Activated T-cell treated with anti-CD3 and anti-CD28 coated beads for 1 hour (primary cell): ENCODE results near the gene PRKAG2.
"Not testable (repeated sequence)": the region's sequence is repeated elsewhere in the genome, so short reads cannot be mapped to it uniquely, and the experiment has no call there.

ENCODE experiments used
- DNase-seq: peaks from one replicate; pipeline ENCODE4 v3.0.0-alpha.2; 2020; ENCODE audit warnings: low read depth

The PRKAG2 gene

GRCh38 chr7:151541709-151542499, 335.0 kb downstream of the PRKAG2 start:
- DNase-seq, result no peak

GRCh38 chr7:151540146-151540545, 336.8 kb downstream of the PRKAG2 start:
- no peak for DNase-seq

GRCh38 chr7:151539088-151539671, 337.7 kb downstream of the PRKAG2 start:
- no peak for DNase-seq

GRCh38 chr7:151537818-151538561, 338.9 kb downstream of the PRKAG2 start:
- DNase-seq, result no peak

- DNase-seq, result not testable (repeated sequence)
Observed at GRCh38 chr7:151536178-151536577, 340.7 kb downstream of the PRKAG2 start.

- no peak for DNase-seq
Observed at GRCh38 chr7:151529842-151530241, 347.1 kb downstream of the PRKAG2 start.

GRCh38 chr7:151524845-151525244, 352.1 kb downstream of the PRKAG2 start:
- DNase-seq, result no peak

GRCh38 chr7:151524331-151524730, 352.6 kb downstream of the PRKAG2 start:
- DNase-seq, result no peak

GRCh38 chr7:151520419-151521261, 356.3 kb downstream of the PRKAG2 start:
- peak; percentile 11 for DNase-seq

- peak; percentile 97 for DNase-seq
Observed at GRCh38 chr7:151519765-151520418, 357.0 kb downstream of the PRKAG2 start, which contains the start of gene RHEB. RHEB (minus strand) TSS chr7:151519895; CDS start chr7:151519511, 384 bp downstream.

- peak; percentile 40 for DNase-seq
Observed at GRCh38 chr7:151518947-151519764, 357.8 kb downstream of the PRKAG2 start.

- peak; percentile 35 for DNase-seq
Observed at GRCh38 chr7:151518105-151518946, 358.6 kb downstream of the PRKAG2 start.

GRCh38 chr7:151517601-151518104, 359.3 kb downstream of the PRKAG2 start:
- DNase-seq, result no peak

GRCh38 chr7:151515276-151515565, 361.7 kb downstream of the PRKAG2 start:
- no peak for DNase-seq

GRCh38 chr7:151514461-151515275, 362.2 kb downstream of the PRKAG2 start:
- no peak for DNase-seq

- DNase-seq, result no peak
Observed at GRCh38 chr7:151513133-151513532, 363.8 kb downstream of the PRKAG2 start.

GRCh38 chr7:151512353-151512752, 364.6 kb downstream of the PRKAG2 start:
- no peak for DNase-seq

GRCh38 chr7:151511946-151512345, 365.0 kb downstream of the PRKAG2 start:
- DNase-seq, result no peak

- no peak for DNase-seq
Observed at GRCh38 chr7:151511270-151511669, 365.6 kb downstream of the PRKAG2 start.
